Measurements from ENCODE around the gene PER1.

DNA sequence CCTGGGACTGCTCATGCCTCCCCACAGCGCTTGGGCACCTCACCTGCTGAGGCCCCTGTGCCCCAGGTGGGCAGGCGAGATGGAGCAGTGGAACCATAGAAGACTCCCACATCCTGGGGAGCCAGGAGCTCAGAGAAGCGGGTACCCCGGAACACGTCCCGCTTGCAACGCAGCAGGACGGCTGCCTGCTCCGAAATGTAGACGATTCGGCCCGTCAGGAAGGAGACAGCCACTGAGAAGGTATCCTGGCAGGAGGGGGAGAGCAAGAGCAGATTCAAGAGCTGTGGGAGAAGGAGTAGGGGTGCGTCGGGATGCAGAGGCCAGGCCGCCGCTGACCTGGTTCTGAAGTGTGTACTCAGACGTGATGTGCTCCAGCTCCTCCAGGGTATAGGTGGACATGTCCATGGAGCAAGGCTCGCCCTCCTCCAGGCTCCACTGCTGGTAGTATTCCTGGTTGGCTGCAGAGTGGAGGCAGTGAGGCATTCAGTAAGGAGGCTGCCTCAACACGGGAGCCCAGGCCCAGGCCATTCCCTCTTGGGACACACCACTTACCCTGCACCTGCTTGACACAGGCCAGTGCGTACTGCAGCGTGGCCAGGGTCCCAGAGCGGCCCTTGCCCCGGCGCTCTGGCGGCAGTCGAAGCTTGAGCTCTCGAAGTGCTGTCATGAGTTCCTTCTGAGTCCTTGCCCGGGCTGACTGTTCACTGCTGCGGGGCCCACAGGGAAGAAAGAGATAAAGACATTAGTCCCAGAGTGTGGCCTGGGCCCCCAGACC lies 2.6 kb downstream of the PER1 start:
- TF ChIP-seq, protein P1, sequence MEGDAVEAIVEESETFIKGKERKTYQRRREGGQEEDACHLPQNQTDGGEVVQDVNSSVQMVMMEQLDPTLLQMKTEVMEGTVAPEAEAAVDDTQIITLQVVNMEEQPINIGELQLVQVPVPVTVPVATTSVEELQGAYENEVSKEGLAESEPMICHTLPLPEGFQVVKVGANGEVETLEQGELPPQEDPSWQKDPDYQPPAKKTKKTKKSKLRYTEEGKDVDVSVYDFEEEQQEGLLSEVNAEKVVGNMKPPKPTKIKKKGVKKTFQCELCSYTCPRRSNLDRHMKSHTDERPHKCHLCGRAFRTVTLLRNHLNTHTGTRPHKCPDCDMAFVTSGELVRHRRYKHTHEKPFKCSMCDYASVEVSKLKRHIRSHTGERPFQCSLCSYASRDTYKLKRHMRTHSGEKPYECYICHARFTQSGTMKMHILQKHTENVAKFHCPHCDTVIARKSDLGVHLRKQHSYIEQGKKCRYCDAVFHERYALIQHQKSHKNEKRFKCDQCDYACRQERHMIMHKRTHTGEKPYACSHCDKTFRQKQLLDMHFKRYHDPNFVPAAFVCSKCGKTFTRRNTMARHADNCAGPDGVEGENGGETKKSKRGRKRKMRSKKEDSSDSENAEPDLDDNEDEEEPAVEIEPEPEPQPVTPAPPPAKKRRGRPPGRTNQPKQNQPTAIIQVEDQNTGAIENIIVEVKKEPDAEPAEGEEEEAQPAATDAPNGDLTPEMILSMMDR (IDR thresholded peaks at IDR 0.05 in 2 of 3, conservative IDR thresholded peaks at IDR 0.05 in 1 of 3; ENCODE audit: borderline replicate concordance in 1 of 3, insufficient read depth in 1 of 3, low read depth in 2 of 3, low read length in 2 of 3), result no peak
- TF ChIP-seq EZH2 (IDR thresholded peaks at IDR 0.05), result no peak
- TF ChIP-seq, protein P2, sequence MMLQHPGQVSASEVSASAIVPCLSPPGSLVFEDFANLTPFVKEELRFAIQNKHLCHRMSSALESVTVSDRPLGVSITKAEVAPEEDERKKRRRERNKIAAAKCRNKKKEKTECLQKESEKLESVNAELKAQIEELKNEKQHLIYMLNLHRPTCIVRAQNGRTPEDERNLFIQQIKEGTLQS (IDR thresholded peaks at IDR 0.05), result no peak
- TF ChIP-seq, protein P3, sequence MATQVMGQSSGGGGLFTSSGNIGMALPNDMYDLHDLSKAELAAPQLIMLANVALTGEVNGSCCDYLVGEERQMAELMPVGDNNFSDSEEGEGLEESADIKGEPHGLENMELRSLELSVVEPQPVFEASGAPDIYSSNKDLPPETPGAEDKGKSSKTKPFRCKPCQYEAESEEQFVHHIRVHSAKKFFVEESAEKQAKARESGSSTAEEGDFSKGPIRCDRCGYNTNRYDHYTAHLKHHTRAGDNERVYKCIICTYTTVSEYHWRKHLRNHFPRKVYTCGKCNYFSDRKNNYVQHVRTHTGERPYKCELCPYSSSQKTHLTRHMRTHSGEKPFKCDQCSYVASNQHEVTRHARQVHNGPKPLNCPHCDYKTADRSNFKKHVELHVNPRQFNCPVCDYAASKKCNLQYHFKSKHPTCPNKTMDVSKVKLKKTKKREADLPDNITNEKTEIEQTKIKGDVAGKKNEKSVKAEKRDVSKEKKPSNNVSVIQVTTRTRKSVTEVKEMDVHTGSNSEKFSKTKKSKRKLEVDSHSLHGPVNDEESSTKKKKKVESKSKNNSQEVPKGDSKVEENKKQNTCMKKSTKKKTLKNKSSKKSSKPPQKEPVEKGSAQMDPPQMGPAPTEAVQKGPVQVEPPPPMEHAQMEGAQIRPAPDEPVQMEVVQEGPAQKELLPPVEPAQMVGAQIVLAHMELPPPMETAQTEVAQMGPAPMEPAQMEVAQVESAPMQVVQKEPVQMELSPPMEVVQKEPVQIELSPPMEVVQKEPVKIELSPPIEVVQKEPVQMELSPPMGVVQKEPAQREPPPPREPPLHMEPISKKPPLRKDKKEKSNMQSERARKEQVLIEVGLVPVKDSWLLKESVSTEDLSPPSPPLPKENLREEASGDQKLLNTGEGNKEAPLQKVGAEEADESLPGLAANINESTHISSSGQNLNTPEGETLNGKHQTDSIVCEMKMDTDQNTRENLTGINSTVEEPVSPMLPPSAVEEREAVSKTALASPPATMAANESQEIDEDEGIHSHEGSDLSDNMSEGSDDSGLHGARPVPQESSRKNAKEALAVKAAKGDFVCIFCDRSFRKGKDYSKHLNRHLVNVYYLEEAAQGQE (IDR thresholded peaks at IDR 0.05; ENCODE audit: low read depth), result no peak
- no peak for TF ChIP-seq ELF1 (IDR thresholded peaks at IDR 0.05; ENCODE audit: borderline replicate concordance, low read depth)
- TF ChIP-seq ZNF274 (IDR thresholded peaks at IDR 0.05; ENCODE audit: low read depth, low read length), result no peak
- TF ChIP-seq POLR2AphosphoS5 (IDR thresholded peaks at IDR 0.05; ENCODE audit: low read depth, low read length), result no peak
